ENCODE data around the gene PSMD3.
"Not testable (repeated sequence)": the region's sequence is repeated elsewhere in the genome, so short reads cannot be mapped to it uniquely, and the experiment has no call there.

The PSMD3 gene

DNA sequence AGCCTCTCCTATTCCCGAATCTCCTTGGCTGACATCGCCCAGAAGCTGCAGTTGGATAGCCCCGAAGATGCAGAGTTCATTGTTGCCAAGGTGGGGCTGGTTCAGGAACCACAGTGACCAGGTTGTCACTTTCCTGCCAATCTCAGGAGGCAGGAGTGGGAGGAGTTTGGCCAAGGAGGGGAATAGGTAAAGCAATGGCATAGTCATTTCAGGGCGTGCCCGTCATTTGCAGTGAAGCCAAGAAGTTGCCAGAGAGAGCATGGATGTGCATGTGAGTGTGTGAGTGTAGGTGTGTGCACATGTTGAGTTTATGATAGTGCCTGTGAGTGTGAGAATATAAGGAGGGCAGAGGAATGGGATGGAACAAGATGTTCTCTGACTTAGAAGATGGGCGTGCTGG, 14.8 kb downstream of the PSMD3 start:
- no peak overlapping the region for H3K4me3 ChIP-seq (replicated peaks; ENCODE audit: low read depth, low read length)
- DNase-seq (ENCODE audit: low read depth), result no peak
- TF ChIP-seq, protein P1, sequence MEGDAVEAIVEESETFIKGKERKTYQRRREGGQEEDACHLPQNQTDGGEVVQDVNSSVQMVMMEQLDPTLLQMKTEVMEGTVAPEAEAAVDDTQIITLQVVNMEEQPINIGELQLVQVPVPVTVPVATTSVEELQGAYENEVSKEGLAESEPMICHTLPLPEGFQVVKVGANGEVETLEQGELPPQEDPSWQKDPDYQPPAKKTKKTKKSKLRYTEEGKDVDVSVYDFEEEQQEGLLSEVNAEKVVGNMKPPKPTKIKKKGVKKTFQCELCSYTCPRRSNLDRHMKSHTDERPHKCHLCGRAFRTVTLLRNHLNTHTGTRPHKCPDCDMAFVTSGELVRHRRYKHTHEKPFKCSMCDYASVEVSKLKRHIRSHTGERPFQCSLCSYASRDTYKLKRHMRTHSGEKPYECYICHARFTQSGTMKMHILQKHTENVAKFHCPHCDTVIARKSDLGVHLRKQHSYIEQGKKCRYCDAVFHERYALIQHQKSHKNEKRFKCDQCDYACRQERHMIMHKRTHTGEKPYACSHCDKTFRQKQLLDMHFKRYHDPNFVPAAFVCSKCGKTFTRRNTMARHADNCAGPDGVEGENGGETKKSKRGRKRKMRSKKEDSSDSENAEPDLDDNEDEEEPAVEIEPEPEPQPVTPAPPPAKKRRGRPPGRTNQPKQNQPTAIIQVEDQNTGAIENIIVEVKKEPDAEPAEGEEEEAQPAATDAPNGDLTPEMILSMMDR (IDR thresholded peaks at IDR 0.05; ENCODE audit: low read length, missing control alignments), result no peak

- TF ChIP-seq, protein P1 (IDR thresholded peaks at IDR 0.05; ENCODE audit: low read length, missing control alignments), result no peak
- no peak for DNase-seq (ENCODE audit: low read depth)
- no peak overlapping the region for H3K4me3 ChIP-seq (replicated peaks; ENCODE audit: low read depth, low read length)
These were observed 15.6 kb downstream of the PSMD3 start for GRCh38 chr17:39996162-39996561.

GRCh38 chr17:39996800-39997199, 16.2 kb downstream of the PSMD3 start:
- TF ChIP-seq, protein P1 (IDR thresholded peaks at IDR 0.05; ENCODE audit: low read length, missing control alignments), result no peak
- no peak overlapping the region for H3K4me3 ChIP-seq (replicated peaks; ENCODE audit: low read depth, low read length)
- no peak for DNase-seq (ENCODE audit: low read depth)

DNA sequence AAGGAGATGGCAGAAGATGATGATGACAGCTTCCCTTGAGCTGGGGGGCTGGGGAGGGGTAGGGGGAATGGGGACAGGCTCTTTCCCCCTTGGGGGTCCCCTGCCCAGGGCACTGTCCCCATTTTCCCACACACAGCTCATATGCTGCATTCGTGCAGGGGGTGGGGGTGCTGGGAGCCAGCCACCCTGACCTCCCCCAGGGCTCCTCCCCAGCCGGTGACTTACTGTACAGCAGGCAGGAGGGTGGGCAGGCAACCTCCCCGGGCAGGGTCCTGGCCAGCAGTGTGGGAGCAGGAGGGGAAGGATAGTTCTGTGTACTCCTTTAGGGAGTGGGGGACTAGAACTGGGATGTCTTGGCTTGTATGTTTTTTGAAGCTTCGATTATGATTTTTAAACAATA, 16.9 kb downstream of the PSMD3 start:
- no peak for DNase-seq (ENCODE audit: low read depth)
- no peak overlapping the region for H3K4me3 ChIP-seq (replicated peaks; ENCODE audit: low read depth, low read length)
- TF ChIP-seq, protein P1 (IDR thresholded peaks at IDR 0.05; ENCODE audit: low read length, missing control alignments), result no peak

- peak; percentile 18 for DNase-seq (ENCODE audit: low read depth)
These were observed 18.5 kb downstream of the PSMD3 start for GRCh38 chr17:39999067-39999466.

DNA sequence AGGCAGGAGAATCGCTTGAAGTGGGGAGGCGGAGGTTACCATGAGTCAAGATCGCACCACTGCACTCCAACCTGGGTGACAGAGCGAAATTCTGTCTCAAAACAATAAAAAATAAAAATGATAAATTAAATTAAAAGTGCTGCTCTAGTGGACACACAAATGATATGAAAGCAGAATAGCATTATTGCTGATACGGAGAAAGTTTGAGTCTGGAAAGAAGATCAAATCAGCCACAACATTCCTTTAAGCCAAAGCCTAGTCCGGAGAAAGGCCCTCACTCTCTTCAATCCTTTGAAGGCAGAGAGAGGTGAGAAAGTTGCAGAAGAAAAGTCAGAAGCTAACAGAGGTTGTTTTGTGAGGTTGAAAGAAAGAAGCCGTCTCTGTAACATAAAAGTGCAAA, 19.6 kb downstream of the PSMD3 start:
- TF ChIP-seq, protein P1 (IDR thresholded peaks at IDR 0.05; ENCODE audit: low read length, missing control alignments), result no peak
- no peak overlapping the region for H3K4me3 ChIP-seq (replicated peaks; ENCODE audit: low read depth, low read length)
- no peak for DNase-seq (ENCODE audit: low read depth)

More at GRCh38 chr17:39999067-39999466, 18.5 kb downstream of the PSMD3 start:
- TF ChIP-seq, protein P1 (IDR thresholded peaks at IDR 0.05; ENCODE audit: low read length, missing control alignments), result no peak
- no peak overlapping the region for H3K4me3 ChIP-seq (replicated peaks; ENCODE audit: low read depth, low read length)

DNA sequence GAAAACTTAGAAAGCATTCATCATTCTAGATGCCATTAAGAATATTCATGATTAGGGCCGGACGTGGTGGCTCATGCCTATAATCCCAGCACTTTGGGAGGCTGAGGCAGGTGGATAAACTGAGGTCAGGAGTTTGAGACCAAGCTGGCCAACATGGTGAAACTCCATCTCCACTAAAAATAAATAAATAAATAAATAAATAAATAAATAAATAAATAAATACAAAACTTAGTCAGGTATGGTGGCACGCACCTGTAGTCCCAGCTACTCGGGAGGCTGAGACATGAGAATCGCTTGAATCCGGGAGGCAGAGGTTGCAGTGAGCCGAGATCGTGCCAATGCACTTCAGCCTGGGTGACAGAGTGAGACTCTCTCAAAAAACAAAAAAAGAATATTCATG, 20.7 kb downstream of the PSMD3 start:
- not testable (repeated sequence) for DNase-seq (ENCODE audit: low read depth); H3K4me3 ChIP-seq (replicated peaks; ENCODE audit: low read depth, low read length)
